SW480 (cell line): ENCODE measurements around the gene ACD.
A peak's percentile ranks its signal among the peaks of the same experiment; 100 is the strongest.
"Not testable (repeated sequence)": the region's sequence is repeated elsewhere in the genome, so short reads cannot be mapped to it uniquely, and the experiment has no call there.

Experiments
- DNase-seq: peaks from one replicate; pipeline ENCODE4 v3.0.0-alpha.2; 2016; ENCODE audit warnings: low spot score

The ACD gene

GRCh38 chr16:67659675-67660563 lies at the start of gene ACD:
TSS of gene ACD (minus strand) at chr16:67660260. CDS start at chr16:67660220, 40 bp downstream.
- DNase-seq = peak; percentile 86

- DNase-seq = no peak
Measured at GRCh38 chr16:67709050-67709449, 49.0 kb upstream of the ACD start.

- no peak for DNase-seq
Measured at GRCh38 chr16:67708368-67708771, 48.3 kb upstream of the ACD start.

- DNase-seq = no peak
Measured at GRCh38 chr16:67707790-67708189, 47.7 kb upstream of the ACD start.

GRCh38 chr16:67707210-67707609 lies 47.1 kb upstream of the ACD start:
- DNase-seq = no peak

- no peak for DNase-seq
Measured at GRCh38 chr16:67704110-67704509, 44.0 kb upstream of the ACD start.

- no peak for DNase-seq
Measured at GRCh38 chr16:67703626-67704025, 43.6 kb upstream of the ACD start.

- DNase-seq = no peak
Measured at GRCh38 chr16:67702130-67702529, 42.1 kb upstream of the ACD start.

- no peak for DNase-seq
Measured at GRCh38 chr16:67701420-67701819, 41.4 kb upstream of the ACD start.

- no peak for DNase-seq
Measured at GRCh38 chr16:67699265-67699664, 39.2 kb upstream of the ACD start.

- no peak for DNase-seq
Measured at GRCh38 chr16:67697422-67698185, 37.5 kb upstream of the ACD start.

GRCh38 chr16:67694611-67695010 lies 34.6 kb upstream of the ACD start:
- no peak for DNase-seq

GRCh38 chr16:67693517-67694285 lies 33.6 kb upstream of the ACD start:
- not testable (repeated sequence) for DNase-seq

GRCh38 chr16:67685388-67686112 lies 25.5 kb upstream of the ACD start:
- no peak for DNase-seq

GRCh38 chr16:67683767-67684166 lies 23.7 kb upstream of the ACD start:
- DNase-seq = no peak

- no peak for DNase-seq
Measured at GRCh38 chr16:67679935-67680897, 20.2 kb upstream of the ACD start.

- DNase-seq = no peak
Measured at GRCh38 chr16:67678354-67679023, 18.4 kb upstream of the ACD start.

GRCh38 chr16:67677712-67678111 lies 17.7 kb upstream of the ACD start:
- no peak for DNase-seq

GRCh38 chr16:67676939-67677338 lies 16.9 kb upstream of the ACD start:
- DNase-seq = no peak

GRCh38 chr16:67676516-67676915 lies 16.5 kb upstream of the ACD start:
- no peak for DNase-seq
